Islet of Langerhans (tissue), 1 donor: ENCODE measurements around the gene TMEM52B.

Experiments used
- FAIRE-seq: peaks from one replicate; lab custom pipeline; 2011; peaks lifted over from hg19 to GRCh38; lab: Jason Lieb, UNC

The TMEM52B gene

DNA sequence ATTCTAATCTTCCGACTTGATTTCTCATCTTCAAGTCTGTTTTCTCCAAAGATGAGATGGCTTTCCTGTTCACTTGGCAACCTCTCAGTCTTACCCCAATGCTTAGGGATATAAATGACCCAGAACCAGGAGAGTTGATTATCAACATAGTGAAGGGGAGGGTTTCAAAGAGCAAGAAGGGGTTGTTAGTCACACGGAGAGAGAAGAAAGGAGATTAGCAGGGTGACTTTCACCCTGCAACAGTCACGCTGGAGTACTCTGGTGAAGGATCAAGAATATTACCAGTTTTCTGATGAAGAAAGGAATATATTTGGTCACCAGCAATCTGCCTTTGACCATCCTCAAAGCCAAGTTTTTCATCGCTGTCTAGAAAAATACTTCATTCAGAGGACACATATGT, at the start of gene TMEM52B:
TMEM52B (plus strand) TSS at position 212 of the 400 bp plus-strand sequence. CDS start 543 bp downstream, outside the sequence.
- no peak for FAIRE-seq

GRCh38 chr12:10130042-10130441, 48.8 kb upstream of the TMEM52B start, which contains the start of gene CLEC7A:
CLEC7A (minus strand) TSS chr12:10130199; CDS start chr12:10130082, 117 bp downstream.
- no peak for FAIRE-seq

DNA sequence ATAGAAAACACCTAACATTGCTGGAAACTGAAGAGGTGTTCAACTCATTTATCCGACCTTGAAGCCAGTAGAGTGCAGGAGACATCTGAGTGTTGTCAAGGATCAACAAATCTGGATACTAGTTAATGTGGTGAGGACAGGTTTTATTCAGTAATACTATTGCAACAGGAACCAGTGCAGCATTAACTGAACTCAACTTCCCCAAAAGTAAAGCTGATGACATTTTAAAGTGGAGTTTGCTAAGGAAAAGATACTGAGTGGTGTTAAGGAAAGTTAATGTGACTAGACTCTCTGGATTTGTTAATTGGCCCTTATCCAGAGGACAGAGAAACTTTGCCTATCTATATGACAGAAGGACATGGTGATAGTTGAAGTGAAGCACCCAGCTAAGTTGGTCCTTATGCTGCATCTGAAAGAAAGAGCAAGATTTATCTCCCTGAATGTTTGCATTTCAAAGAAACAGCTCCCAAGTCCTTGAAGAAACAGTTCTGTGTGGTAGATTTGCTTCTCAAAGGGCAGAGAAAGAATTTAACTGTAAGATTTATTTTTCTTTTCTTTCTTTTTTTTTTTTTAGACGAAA, 47.6 kb upstream of the TMEM52B start:
- no peak for FAIRE-seq

GRCh38 chr12:10132850-10133370, 45.9 kb upstream of the TMEM52B start:
- no peak for FAIRE-seq

DNA sequence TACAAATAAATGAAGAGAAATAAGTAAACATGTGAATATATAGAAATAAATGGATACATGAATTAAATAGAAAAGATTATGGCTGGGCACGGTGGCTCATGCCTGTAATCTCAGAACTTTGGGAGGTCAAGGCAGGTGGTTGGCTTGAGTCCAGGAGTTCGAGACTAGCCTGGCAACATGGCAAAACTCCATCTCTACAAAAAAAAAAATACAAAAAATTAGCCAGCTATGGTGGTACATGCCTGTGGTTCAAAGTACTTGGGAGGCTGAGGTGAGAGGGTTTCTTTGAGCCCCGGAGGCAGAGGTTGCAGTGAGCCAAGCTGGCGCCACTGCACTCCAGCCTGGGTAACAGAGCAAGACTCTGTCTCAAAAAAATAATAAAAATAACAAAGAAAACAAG, 43.7 kb upstream of the TMEM52B start:
- no peak for FAIRE-seq

DNA sequence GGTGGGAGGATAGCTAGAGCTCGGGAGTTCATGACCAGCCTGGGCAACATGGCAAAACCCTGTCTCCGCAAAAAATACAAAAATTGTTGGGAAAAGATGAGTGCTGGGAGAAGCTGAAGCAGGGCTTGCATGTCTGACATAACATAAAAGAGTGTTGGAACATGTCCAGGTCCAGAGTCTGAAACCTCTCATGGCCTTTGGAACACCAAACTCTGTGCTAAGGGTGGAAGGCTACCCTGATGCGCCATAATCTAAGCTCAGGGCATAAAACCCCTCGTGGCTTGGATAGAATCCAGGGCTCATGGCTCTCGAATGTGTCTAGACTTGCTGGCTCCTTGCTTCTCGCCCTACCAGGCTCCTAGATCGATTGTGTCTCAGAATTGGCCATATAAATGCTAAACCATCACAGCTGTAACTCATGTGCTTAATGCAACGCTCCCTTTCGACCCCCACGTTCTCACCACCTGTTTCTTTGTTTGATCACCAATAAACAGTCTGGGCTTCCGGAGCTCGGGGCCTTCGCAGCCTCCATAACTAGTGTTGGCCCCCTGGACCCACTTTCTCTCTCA, 42.1 kb upstream of the TMEM52B start:
- no peak for FAIRE-seq

DNA sequence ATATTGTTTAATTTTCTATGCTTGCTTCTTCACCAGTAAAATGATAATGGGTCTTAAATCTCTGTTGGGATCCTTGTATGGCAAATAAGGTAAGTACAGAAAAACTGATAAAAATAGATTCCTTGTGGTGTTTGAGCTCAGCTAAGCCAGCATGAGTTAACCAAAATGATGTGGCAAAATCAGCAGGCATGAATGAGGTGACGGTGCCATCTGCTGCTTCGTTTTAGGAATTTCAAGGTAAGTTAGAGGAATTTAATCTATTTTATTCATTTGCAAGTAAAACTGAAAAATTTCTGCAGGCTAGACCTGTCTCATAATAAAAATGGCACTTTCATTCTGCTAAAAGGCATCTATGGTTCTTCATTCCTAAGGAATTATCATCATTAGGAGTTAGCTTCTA, 38.8 kb upstream of the TMEM52B start:
- FAIRE-seq, result peak; percentile 62

- FAIRE-seq, result no peak
Measured at GRCh38 chr12:10142976-10143589, 35.7 kb upstream of the TMEM52B start.

- FAIRE-seq, result no peak
Measured at GRCh38 chr12:10147714-10148403, 31.0 kb upstream of the TMEM52B start.

DNA sequence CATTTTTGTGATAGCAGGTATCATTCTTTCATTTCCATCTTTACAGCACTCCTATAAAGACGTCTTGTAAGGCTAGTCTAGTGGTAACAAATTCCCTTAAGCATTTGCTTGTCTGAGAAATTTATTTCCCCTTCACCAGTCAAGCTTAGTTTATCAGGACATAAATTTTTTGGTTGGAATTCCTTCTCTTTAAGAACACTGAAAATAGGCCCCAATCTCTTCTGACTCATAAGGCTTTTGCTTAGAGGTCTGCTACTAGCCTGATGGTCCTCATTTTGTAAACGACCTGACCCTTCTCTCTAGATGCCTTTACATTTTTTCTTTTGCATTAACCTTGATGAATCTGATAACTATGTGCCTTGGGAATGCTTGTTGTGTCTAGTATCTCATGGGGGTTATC, 27.2 kb upstream of the TMEM52B start:
- FAIRE-seq, result no peak

- peak; percentile 72 for FAIRE-seq
Measured at GRCh38 chr12:10153271-10154144, 25.3 kb upstream of the TMEM52B start.

- no peak for FAIRE-seq
Measured at GRCh38 chr12:10154145-10154496, 24.7 kb upstream of the TMEM52B start.

DNA sequence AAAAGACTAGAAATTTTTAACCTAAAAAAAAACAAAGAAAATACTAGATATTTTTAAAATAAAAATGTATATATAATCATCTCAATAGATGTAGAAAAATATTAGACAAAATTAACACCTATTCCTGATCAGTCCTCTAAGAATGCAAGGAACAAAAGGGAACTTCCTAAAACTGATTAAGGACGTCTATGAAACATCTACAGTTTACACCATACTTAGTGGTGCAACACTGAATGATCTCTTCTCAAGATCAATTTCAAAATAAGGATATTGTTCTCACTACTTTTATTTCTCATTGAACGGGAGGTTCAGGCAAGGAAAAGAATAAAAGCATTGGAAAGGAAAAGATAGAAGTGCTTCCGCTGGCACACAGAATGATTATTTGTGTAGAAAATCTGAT, 22.9 kb upstream of the TMEM52B start:
- peak; percentile 41 for FAIRE-seq

DNA sequence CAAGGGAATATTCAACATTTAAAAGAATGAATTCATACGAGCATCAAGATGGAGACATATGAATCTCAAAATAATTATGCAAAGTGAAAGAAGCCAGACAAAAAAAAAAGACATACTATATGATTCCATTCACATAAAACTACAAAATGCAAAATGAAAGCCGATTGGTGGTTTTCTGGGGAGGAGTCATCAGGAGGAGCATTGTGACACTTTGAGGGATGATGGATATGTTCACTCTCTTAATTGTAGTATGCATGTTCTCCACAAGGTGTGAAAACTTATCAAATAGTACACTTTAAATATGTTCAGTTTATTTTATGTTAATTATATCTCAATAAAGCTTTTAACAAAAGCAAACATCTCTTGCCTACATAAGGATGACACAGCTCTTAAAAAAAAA, 20.4 kb upstream of the TMEM52B start:
- no peak for FAIRE-seq

GRCh38 chr12:10159280-10159679, 19.6 kb upstream of the TMEM52B start:
- no peak for FAIRE-seq

GRCh38 chr12:10160617-10161385, 18.0 kb upstream of the TMEM52B start:
- FAIRE-seq, result no peak

DNA sequence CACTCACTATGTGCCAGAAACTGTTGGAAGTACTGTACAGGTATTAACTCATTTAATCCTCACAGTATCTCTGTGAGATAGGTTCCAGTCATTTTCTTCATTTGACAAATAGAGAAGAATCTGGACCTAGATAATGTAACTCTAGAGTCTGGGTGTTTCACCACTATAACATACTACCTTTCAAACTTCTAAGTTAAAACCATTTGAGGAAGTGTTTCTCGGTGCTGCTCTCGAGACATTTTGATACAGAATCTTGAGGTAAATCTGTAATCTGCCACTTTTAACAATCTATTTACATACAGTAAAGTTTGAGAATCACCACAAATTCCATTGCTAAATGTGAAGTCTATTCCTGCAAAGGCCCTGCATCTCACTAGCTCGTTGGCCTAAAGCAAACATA, 15.7 kb upstream of the TMEM52B start:
- no peak for FAIRE-seq

DNA sequence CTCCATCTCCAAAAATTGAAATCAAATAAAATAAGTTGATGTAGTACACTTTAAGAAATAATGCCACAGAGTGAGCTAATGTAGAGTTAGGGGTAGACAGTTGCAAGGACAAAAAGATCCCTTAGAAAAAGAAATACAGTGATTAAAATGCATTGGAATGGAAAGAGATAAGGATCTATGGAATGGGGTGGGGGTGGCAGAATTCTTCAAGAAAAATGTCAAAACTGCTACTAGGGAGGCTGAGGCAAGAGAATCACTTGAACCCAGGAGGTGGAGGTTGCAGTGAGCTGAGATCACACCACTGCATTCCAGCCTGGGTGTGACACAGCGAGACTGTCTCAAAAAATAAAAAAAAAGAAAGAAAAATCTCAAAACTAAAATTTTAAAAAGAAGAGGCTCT, 13.4 kb upstream of the TMEM52B start:
- no peak for FAIRE-seq

GRCh38 chr12:10167599-10167998, 11.2 kb upstream of the TMEM52B start:
- FAIRE-seq, result no peak

- FAIRE-seq, result no peak
Measured at GRCh38 chr12:10169104-10169503, 9.7 kb upstream of the TMEM52B start.

- no peak for FAIRE-seq
Measured at GRCh38 chr12:10170216-10170615, 8.6 kb upstream of the TMEM52B start.
